ENCODE results near the gene SUSD3.
A peak's percentile ranks its signal among the peaks of the same experiment; 100 is the strongest.
"Not testable (repeated sequence)": the region's sequence is repeated elsewhere in the genome, so short reads cannot be mapped to it uniquely, and the experiment has no call there.

Gene SUSD3

GRCh38 chr9:93114169-93114983, 55.9 kb downstream of the SUSD3 start:
- no peak for DNase-seq

GRCh38 chr9:93114984-93115335, 56.5 kb downstream of the SUSD3 start:
- DNase-seq, result no peak

GRCh38 chr9:93115486-93116071, 57.1 kb downstream of the SUSD3 start:
- no peak for DNase-seq

GRCh38 chr9:93116072-93116961, 57.8 kb downstream of the SUSD3 start:
- no peak for DNase-seq

GRCh38 chr9:93117521-93117920, 59.0 kb downstream of the SUSD3 start:
- not testable (repeated sequence) for DNase-seq

- DNase-seq, result no peak
These were observed 59.7 kb downstream of the SUSD3 start for GRCh38 chr9:93117924-93118862.

- no peak for DNase-seq
These were observed 60.6 kb downstream of the SUSD3 start for GRCh38 chr9:93118863-93119702.

GRCh38 chr9:93119703-93119952, 61.1 kb downstream of the SUSD3 start:
- DNase-seq, result no peak

- peak; percentile 78 to 88 for DNase-seq
These were observed 61.7 kb downstream of the SUSD3 start for GRCh38 chr9:93119953-93120845.

GRCh38 chr9:93120846-93121315, 62.4 kb downstream of the SUSD3 start:
- DNase-seq, result no peak

GRCh38 chr9:93121316-93122241, 63.1 kb downstream of the SUSD3 start:
- DNase-seq, result no peak

- no peak for DNase-seq
These were observed 64.3 kb downstream of the SUSD3 start for GRCh38 chr9:93122721-93123221.

- no peak for DNase-seq
These were observed 65.2 kb downstream of the SUSD3 start for GRCh38 chr9:93123561-93124283.

GRCh38 chr9:93124793-93125192, 66.3 kb downstream of the SUSD3 start:
- no peak for DNase-seq

GRCh38 chr9:93125331-93125894, 66.9 kb downstream of the SUSD3 start:
- DNase-seq, result no peak

- no peak for DNase-seq
These were observed 67.8 kb downstream of the SUSD3 start for GRCh38 chr9:93126151-93126781.

- no peak for DNase-seq
These were observed 68.4 kb downstream of the SUSD3 start for GRCh38 chr9:93126825-93127368.
